GM18909 (cell line): ENCODE measurements around the gene TTLL9.

ENCODE experiments used
- ATAC-seq: cut with Tn5 transposase; IDR thresholded peaks from one replicate; pipeline ENCODE4 v1.9.1; 2021; ENCODE audit warnings: mild to moderate bottlenecking; ENCODE audit not compliant: unreplicated experiment, poor library complexity

Gene TTLL9

GRCh38 chr20:31857861-31858759 lies 12.3 kb upstream of the TTLL9 start:
- ATAC-seq = peak; percentile 78

- ATAC-seq = no peak
These were observed 11.7 kb upstream of the TTLL9 start for GRCh38 chr20:31858760-31859083.

GRCh38 chr20:31859266-31859997 lies 11.0 kb upstream of the TTLL9 start:
- ATAC-seq = no peak

- no peak for ATAC-seq
These were observed 10.4 kb upstream of the TTLL9 start for GRCh38 chr20:31859998-31860380.

GRCh38 chr20:31860390-31861134 lies 9.9 kb upstream of the TTLL9 start:
- no peak for ATAC-seq

GRCh38 chr20:31861135-31861384 lies 9.4 kb upstream of the TTLL9 start:
- ATAC-seq = peak; percentile 23

GRCh38 chr20:31861385-31862156 lies 8.9 kb upstream of the TTLL9 start:
- peak; percentile 66 for ATAC-seq

- no peak for ATAC-seq
These were observed 8.3 kb upstream of the TTLL9 start for GRCh38 chr20:31862157-31862470.

GRCh38 chr20:31862506-31862905 lies 7.9 kb upstream of the TTLL9 start:
- ATAC-seq = no peak

GRCh38 chr20:31863296-31864085 lies 6.9 kb upstream of the TTLL9 start:
- ATAC-seq = no peak

GRCh38 chr20:31864521-31865400 lies 5.7 kb upstream of the TTLL9 start:
- ATAC-seq = no peak

GRCh38 chr20:31866221-31866620 lies 4.2 kb upstream of the TTLL9 start:
- ATAC-seq = no peak

GRCh38 chr20:31868853-31869672 lies 1.4 kb upstream of the TTLL9 start:
- no peak for ATAC-seq

- no peak for ATAC-seq
These were observed 827 bp upstream of the TTLL9 start for GRCh38 chr20:31869673-31869941.

- peak; percentile 14 for ATAC-seq
These were observed 538 bp downstream of the TTLL9 start for GRCh38 chr20:31870726-31871617.

- no peak for ATAC-seq
These were observed 1.2 kb downstream of the TTLL9 start for GRCh38 chr20:31871618-31871954.

- ATAC-seq = no peak
These were observed 2.0 kb downstream of the TTLL9 start for GRCh38 chr20:31872406-31872805.

- ATAC-seq = no peak
These were observed 5.2 kb downstream of the TTLL9 start for GRCh38 chr20:31875671-31876070.
